HepG2 (cell line): ENCODE measurements around the gene DDR2. TPM values are rescaled to one million over a fixed set of nuclear protein-coding genes. Genes with fewer than 3 reads are reported as not detected.
"Not testable (repeated sequence)": the region's sequence is repeated elsewhere in the genome, so short reads cannot be mapped to it uniquely, and the experiment has no call there.

Experiments used
- ATAC-seq: fragments of 200-7000 bp; cut with Tn5 transposase; 3 replicates; pipeline ENCODE4 v1.9.1; 2020; ENCODE audit warnings: mild to moderate bottlenecking, moderate library complexity
- BruUV-seq: library from RNA; stranded (reverse); fragments of 400-500 nt; replicated peaks from 2 replicates; lab custom pipeline; 2021; lab: Mats Ljungman, UMichigan
- CTCF ChIA-PET: fragments of 300-600 bp; formaldehyde crosslinking; extraction: SDS; loops from one replicate; lab custom pipeline; 2021; ENCODE audit warnings: low total read pairs, inconsistent platforms, low intra/inter-chr PET ratio; lab: Yijun Ruan, JAX
- POLR2A ChIA-PET: fragments of 350-600 bp; sonication (Branson Sonifier 250); formaldehyde crosslinking; loops from one replicate; lab custom pipeline; 2020; ENCODE audit warnings: antibody characterized with exemption, inconsistent platforms; lab: Yijun Ruan, JAX
- DNase-seq: peaks from one replicate; pipeline ENCODE4 v3.0.0-alpha.2; 2015; ENCODE audit warnings: low spot score
- FAIRE-seq: peaks from 3 replicates; lab custom pipeline; 2011; peaks lifted over from hg19 to GRCh38; lab: Jason Lieb, UNC
- H2AFZ ChIP-seq: one replicate; pipeline ENCODE4 v1.6.1; 2011; ENCODE audit warnings: low read length, inconsistent platforms
- H3K27ac ChIP-seq: fragments of 300-600 bp; 3 replicates; pipeline ENCODE4 v1.8.0; 2011; ENCODE audit warnings: mixed run types, mild to moderate bottlenecking, mixed read lengths, low read length, inconsistent platforms; ENCODE audit not compliant: insufficient read depth; ENCODE audit errors: extremely low read length
- H3K27me3 ChIP-seq, 2 experiments: fragments of 200-600 bp in 1 of 2; 2 replicates in 1 of 2; 3 replicates in 1 of 2; pipeline versions ENCODE4 v1.6.0 to v1.8.0; 2011; ENCODE audit warnings: low read length in 2 of 2, mild to moderate bottlenecking in 2 of 2, moderate library complexity in 2 of 2, inconsistent platforms in 1 of 2; ENCODE audit not compliant: insufficient read depth in 2 of 2, control insufficient read depth in 1 of 2
- H3K36me3 ChIP-seq, 2 experiments: fragments of 200-600 bp in 1 of 2; replicated peaks in 1 of 2; 2 replicates in 1 of 2; 3 replicates in 1 of 2; pipeline versions ENCODE4 v1.5.1 to v1.8.0; 2011; ENCODE audit warnings: low read length in 2 of 2, inconsistent platforms in 1 of 2; ENCODE audit not compliant: insufficient read depth in 2 of 2, control insufficient read depth in 1 of 2
- H3K4me1 ChIP-seq: 2 replicates; pipeline ENCODE4 v1.5.1; 2012; ENCODE audit warnings: low read length, inconsistent platforms; ENCODE audit not compliant: insufficient read depth
- H3K4me2 ChIP-seq: 2 replicates; pipeline ENCODE4 v1.6.0; 2011; ENCODE audit warnings: low read depth, low read length, inconsistent platforms
- H3K4me3 ChIP-seq, 3 experiments: fragments of 200-600 bp in 1 of 3; sonication (generic), shearing (Covaris generic) in 1 of 3; replicated peaks in 1 of 3; 2 replicates each; pipeline ENCODE4 v1.5.1; 2011 to 2016; ENCODE audit warnings: low read length in 3 of 3, inconsistent platforms in 2 of 3, low read depth in 2 of 3, mild to moderate bottlenecking in 2 of 3, control low read depth in 1 of 3, mixed read lengths in 1 of 3; ENCODE audit not compliant: insufficient read depth in 1 of 3
- H3K79me2 ChIP-seq: one replicate; pipeline ENCODE4 v1.6.1; 2011; ENCODE audit warnings: low read length, inconsistent platforms; ENCODE audit not compliant: insufficient read depth
- H3K9ac ChIP-seq: 2 replicates; pipeline ENCODE4 v1.6.0; 2011; ENCODE audit warnings: mild to moderate bottlenecking, low read depth, low read length, inconsistent platforms; ENCODE audit not compliant: insufficient read depth
- H3K9me3 ChIP-seq: 2 replicates; pipeline ENCODE4 v1.5.1; 2012; ENCODE audit warnings: mild to moderate bottlenecking, low read length
- H4K20me1 ChIP-seq: 2 replicates; pipeline ENCODE4 v1.6.0; 2011; ENCODE audit warnings: inconsistent platforms, mild to moderate bottlenecking, low read length, moderate library complexity; ENCODE audit not compliant: insufficient read depth
- ETV5 ChIP-seq: IDR thresholded peaks from 2 replicates; pipeline ENCODE4 v1.6.1; 2018; ENCODE audit warnings: missing biosample characterization, missing genetic modification reagents, inconsistent platforms, borderline replicate concordance
- FOXJ3 ChIP-seq: sonication (generic); formaldehyde crosslinking; IDR thresholded peaks from 2 replicates; pipeline ENCODE4 v1.4.0; 2020; ENCODE audit warnings: missing genetic modification reagents, mild to moderate bottlenecking, borderline replicate concordance
- FOXK1 ChIP-seq: sonication (generic); formaldehyde crosslinking; IDR thresholded peaks from 2 replicates; pipeline ENCODE4 v1.4.0; 2020; ENCODE audit warnings: low read depth, missing genetic modification reagents, borderline replicate concordance
- HMG20A ChIP-seq: IDR thresholded peaks from 2 replicates; pipeline ENCODE4 v1.6.1; 2016; ENCODE audit warnings: borderline replicate concordance
- HMG20B ChIP-seq: conservative IDR thresholded peaks from 2 replicates; pipeline ENCODE4 v1.6.1; 2016; ENCODE audit warnings: missing genetic modification reagents, missing compliant biosample characterization
- HNF4G ChIP-seq, 2 experiments: sonication (generic) in 1 of 2; formaldehyde crosslinking in 1 of 2; IDR thresholded peaks; 2 replicates each; pipeline versions ENCODE4 v1.4.0 to v1.6.1; 2011 to 2020; ENCODE audit warnings: borderline replicate concordance in 2 of 2, low read depth in 2 of 2, mild to moderate bottlenecking in 2 of 2, low read length in 1 of 2, missing genetic modification reagents in 1 of 2, moderate library complexity in 1 of 2
- KDM5B ChIP-seq: sonication (generic); formaldehyde crosslinking; IDR thresholded peaks from 2 replicates; pipeline ENCODE4 v1.4.0; 2020; ENCODE audit warnings: missing genetic modification reagents, mild to moderate bottlenecking, borderline replicate concordance
- MAFF ChIP-seq: IDR thresholded peaks from 2 replicates; pipeline ENCODE4 v1.6.1; 2011; ENCODE audit warnings: low read depth, low read length, improper control_type of control experiment
- NFKBIZ ChIP-seq: IDR thresholded peaks from 2 replicates; pipeline ENCODE4 v1.6.1; 2018; ENCODE audit warnings: missing genetic modification reagents, missing compliant biosample characterization
- POGK ChIP-seq: sonication (generic); formaldehyde crosslinking; conservative IDR thresholded peaks from 2 replicates; pipeline ENCODE4 v1.8.0; 2022; ENCODE audit warnings: mild to moderate bottlenecking, moderate library complexity, missing genetic modification reagents
- REPIN1 ChIP-seq: sonication (generic); formaldehyde crosslinking; IDR thresholded peaks from 2 replicates; pipeline ENCODE4 v1.8.0; 2022; ENCODE audit warnings: missing genetic modification reagents, low read depth, mild to moderate bottlenecking, borderline replicate concordance
- SKI ChIP-seq: fragments of 450-650 bp; IDR thresholded peaks from one replicate; pipeline ENCODE4 v1.6.1; 2018; ENCODE audit warnings: mild to moderate bottlenecking; ENCODE audit not compliant: partially characterized antibody
- SRY ChIP-seq: sonication (generic); formaldehyde crosslinking; IDR thresholded peaks from 2 replicates; pipeline ENCODE4 v1.8.0; 2022; ENCODE audit warnings: mild to moderate bottlenecking, missing genetic modification reagents
- ZKSCAN8 ChIP-seq: IDR thresholded peaks from 2 replicates; pipeline ENCODE4 v1.6.1; 2016; ENCODE audit warnings: borderline replicate concordance, missing genetic modification reagents, missing compliant biosample characterization
- ZNF580 ChIP-seq: IDR thresholded peaks from 2 replicates; pipeline ENCODE4 v1.6.1; 2016; ENCODE audit warnings: low read depth, borderline replicate concordance
- ZNF7 ChIP-seq: IDR thresholded peaks from 2 replicates; pipeline ENCODE4 v1.6.1; 2016; ENCODE audit warnings: missing biosample characterization, missing genetic modification reagents
- ZNF709 ChIP-seq: sonication (generic); formaldehyde crosslinking; IDR thresholded peaks from 2 replicates; pipeline ENCODE4 v1.5.0; 2020; ENCODE audit warnings: mild to moderate bottlenecking, missing genetic modification reagents
- WGBS: methylation state at CpG from one replicate; pipeline ENCODE4 v1.1.6; 2017; ENCODE audit warnings: low lambda C conversion rate; 5-methylcytosine and 5-hydroxymethylcytosine counted together
- in situ Hi-C: cut with HindIII; loops from 2 replicates; pipeline ENCODE4 v1.10.0; 2017; ENCODE audit warnings: low pct_unique_long_range_greater_than_20kb; ENCODE audit not compliant: extremely low pct_ligation_motif_present
- intact Hi-C: fragments of 100-400 bp; cut with micrococcal nuclease; formaldehyde crosslinking; loops from one replicate; pipeline ENCODE4 v1.10.0; 2022; ENCODE audit not compliant: unreplicated experiment
- polyA plus RNA-seq, 8 experiments: library from polyadenylated mRNA; depleted of rRNA in 3 of 8; stranded (reverse) in 7 of 8; unstranded in 1 of 8; fragments of >200 nt; fragmentation: Illumina TruSeq in 4 of 8; extraction: Trizol in 4 of 8; gene quantifications; 2 replicates each; pipeline versions ENCODE4 v1.2.1 to v1.2.3, GENCODE V29; 2011 to 2016; ENCODE audit warnings: low read depth in 4 of 8, missing spikeins in 1 of 8, mixed read lengths in 1 of 8; ENCODE audit not compliant: insufficient read depth in 1 of 8
- total RNA-seq, 5 experiments: library from RNA; depleted of rRNA; stranded (reverse); fragments of >200 nt; fragmentation: Illumina TruSeq; extraction: Trizol; gene quantifications; 2 replicates each; pipeline ENCODE4 v1.2.3, GENCODE V29; 2016; ENCODE audit warnings: low read depth in 1 of 5
- TF ChIP-seq, protein P1 (sequence below): sonication (generic); formaldehyde crosslinking; IDR thresholded peaks from 2 replicates; pipeline ENCODE4 v1.4.0; 2020; ENCODE audit warnings: missing genetic modification reagents, borderline replicate concordance

DDR2 gene
- total and polyA plus RNA-seq, 2 of the 13 experiments (the other 11 are each of a cell fraction or from before 2014, with no cell fraction given): 0.36 to 0.38 TPM

DNA sequence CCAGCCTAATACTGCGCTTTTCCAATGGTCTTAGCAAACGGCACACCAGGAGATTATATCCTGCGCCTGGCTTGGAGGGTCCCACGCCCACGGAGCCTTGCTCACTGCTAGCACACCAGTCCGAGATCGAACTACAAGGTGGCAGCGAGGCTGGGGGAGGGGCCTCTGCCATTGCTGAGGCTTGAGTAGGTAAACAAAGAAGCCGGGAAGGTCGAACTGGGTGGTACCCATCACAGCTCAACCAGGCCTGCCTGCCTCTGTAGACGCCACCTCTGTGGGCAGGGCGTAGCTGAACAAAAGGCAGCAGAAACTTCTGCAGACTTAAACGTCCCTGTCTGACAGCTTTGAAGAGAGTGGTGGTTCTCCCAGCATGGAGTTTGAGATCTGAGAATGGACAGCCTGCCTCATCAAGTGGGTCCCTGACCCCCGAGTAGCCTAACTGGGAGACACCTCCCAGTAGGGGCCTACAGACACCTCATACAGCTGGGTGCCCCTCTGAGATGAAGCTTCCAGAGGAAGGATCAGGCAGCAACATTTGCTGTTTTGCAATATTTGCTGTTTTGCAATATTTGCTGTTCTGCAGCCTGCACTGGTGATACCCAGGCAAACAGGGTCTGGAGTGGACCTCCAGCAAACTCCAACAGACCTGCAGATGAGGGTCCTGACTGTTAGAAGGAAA, 114.1 kb downstream of the DDR2 start:
- Histone ChIP-seq H3K4me1 (peaks cover 18% of the 10 kb centered on the region), H3K27ac (peak overlapping the region; percentile 51), H3K4me2 (peak overlapping the region; percentile 53)
- POLR2A ChIA-PET: interaction anchor here (1.5 kb wide), 1 partner anchor 14 kb away, joined by 6 read pairs; no protein-coding TSS in a partner anchor
- H3K9ac ChIP-seq; CTCF ChIA-PET; H2AFZ ChIP-seq; H3K9me3 ChIP-seq; H3K4me3 ChIP-seq; H3K79me2 ChIP-seq; H4K20me1 ChIP-seq; BruUV-seq; in situ Hi-C loops; H3K27me3 ChIP-seq; FAIRE-seq; H3K36me3 ChIP-seq; TF ChIP-seq HNF4G (IDR thresholded peaks at IDR 0.05; ENCODE audit: borderline replicate concordance, low read depth, low read length): not testable (repeated sequence)
- ATAC-seq: peak; percentile 90
- intact Hi-C loops: loop anchor here (2.0 kb wide), 1 partner anchor 14 kb away; no protein-coding TSS in a partner anchor
- 48% methylated on average over 5 of the region's 14 CpGs for WGBS
- peak; percentile 13 for DNase-seq
- TF ChIP-seq SKI (peak; percentile 34), FOXK1 (peak; percentile 53; the same call in 1 of the 2 replicates), ZKSCAN8 (CRISPR knock-in tag) (peak; percentile 51; the same call in 1 of the 2 replicates), NFKBIZ (CRISPR knock-in tag) (peak; percentile 83; the same call in 1 of the 2 replicates), ETV5 (CRISPR knock-in tag) (peak; percentile 53; the same call in 1 of the 2 replicates), HNF4G (CRISPR knock-in tag; IDR thresholded peaks at IDR 0.05; ENCODE audit: borderline replicate concordance, low read depth) (peak; percentile 28; the same call in 1 of the 2 replicates), HMG20A (CRISPR knock-in tag) (peak; percentile 81), KDM5B (CRISPR knock-in tag) (peak; percentile 66), MAFF (0 out of 2 replicates have a peak, but pooled peaks have one; percentile 1), ZNF709 (0 out of 2 replicates have a peak, but pooled peaks have one; percentile 17), ZNF580 (CRISPR knock-in tag) (0 out of 2 replicates have a peak, but pooled peaks have one; percentile 40), REPIN1 (CRISPR knock-in tag) (peak; percentile 72; the same call in 1 of the 2 replicates), POGK (CRISPR knock-in tag) (peak; percentile 77), FOXJ3 (peak; percentile 83; the same call in 1 of the 2 replicates), SRY (CRISPR knock-in tag) (peak; percentile 50; the same call in 1 of the 2 replicates), HMG20B (CRISPR knock-in tag) (peak; percentile 67; the same call in 1 of the 2 replicates), ZNF7 (CRISPR knock-in tag) (0 out of 2 replicates have a peak, but pooled peaks have one; percentile 8)
- TF ChIP-seq, protein P1, sequence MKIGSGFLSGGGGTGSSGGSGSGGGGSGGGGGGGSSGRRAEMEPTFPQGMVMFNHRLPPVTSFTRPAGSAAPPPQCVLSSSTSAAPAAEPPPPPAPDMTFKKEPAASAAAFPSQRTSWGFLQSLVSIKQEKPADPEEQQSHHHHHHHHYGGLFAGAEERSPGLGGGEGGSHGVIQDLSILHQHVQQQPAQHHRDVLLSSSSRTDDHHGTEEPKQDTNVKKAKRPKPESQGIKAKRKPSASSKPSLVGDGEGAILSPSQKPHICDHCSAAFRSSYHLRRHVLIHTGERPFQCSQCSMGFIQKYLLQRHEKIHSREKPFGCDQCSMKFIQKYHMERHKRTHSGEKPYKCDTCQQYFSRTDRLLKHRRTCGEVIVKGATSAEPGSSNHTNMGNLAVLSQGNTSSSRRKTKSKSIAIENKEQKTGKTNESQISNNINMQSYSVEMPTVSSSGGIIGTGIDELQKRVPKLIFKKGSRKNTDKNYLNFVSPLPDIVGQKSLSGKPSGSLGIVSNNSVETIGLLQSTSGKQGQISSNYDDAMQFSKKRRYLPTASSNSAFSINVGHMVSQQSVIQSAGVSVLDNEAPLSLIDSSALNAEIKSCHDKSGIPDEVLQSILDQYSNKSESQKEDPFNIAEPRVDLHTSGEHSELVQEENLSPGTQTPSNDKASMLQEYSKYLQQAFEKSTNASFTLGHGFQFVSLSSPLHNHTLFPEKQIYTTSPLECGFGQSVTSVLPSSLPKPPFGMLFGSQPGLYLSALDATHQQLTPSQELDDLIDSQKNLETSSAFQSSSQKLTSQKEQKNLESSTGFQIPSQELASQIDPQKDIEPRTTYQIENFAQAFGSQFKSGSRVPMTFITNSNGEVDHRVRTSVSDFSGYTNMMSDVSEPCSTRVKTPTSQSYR (CRISPR knock-in tag): 0 out of 2 replicates have a peak, but pooled peaks have one; percentile 52
